K562 (cell line): ENCODE data around the gene PDE9A.

Source experiments
- ATF2 ChIP-seq: sonication (generic); formaldehyde crosslinking; IDR thresholded peaks from 2 replicates; pipeline ENCODE4 v1.8.1; 2022; ENCODE audit warnings: missing genetic modification reagents
- ATF3 ChIP-seq, 2 experiments: fragments of 450-650 bp in 1 of 2; sonication (generic) in 1 of 2; formaldehyde crosslinking in 1 of 2; IDR thresholded peaks in 1 of 2; conservative IDR thresholded peaks in 1 of 2; 2 replicates each; pipeline versions ENCODE4 v1.6.1 to v1.8.1; 2016 to 2023; ENCODE audit warnings: mild to moderate bottlenecking in 2 of 2, moderate library complexity in 2 of 2, inconsistent platforms in 1 of 2, missing genetic modification reagents in 1 of 2
- BRF2 ChIP-seq: IDR thresholded peaks from 3 replicates; pipeline ENCODE4 v1.6.1; 2011; ENCODE audit warnings: borderline replicate concordance, mild to moderate bottlenecking; ENCODE audit not compliant: insufficient read length, insufficient read depth
- CTCF ChIP-seq, 3 experiments: IDR thresholded peaks in 2 of 3; conservative IDR thresholded peaks in 1 of 3; 2 replicates each; pipeline ENCODE4 v1.5.1; 2011 to 2012; ENCODE audit warnings: low read length in 3 of 3, mild to moderate bottlenecking in 3 of 3, control low read depth in 2 of 3, improper control_type of control experiment in 1 of 3, inconsistent platforms in 1 of 3, low read depth in 1 of 3, mixed read lengths in 1 of 3, moderate library complexity in 1 of 3; ENCODE audit not compliant: insufficient read depth in 2 of 3
- E4F1 ChIP-seq: fragments of 250-450 bp; sonication (Bioruptor Pico); IDR thresholded peaks from 2 replicates; pipeline ENCODE4 v1.5.0; 2021; ENCODE audit warnings: mild to moderate bottlenecking, borderline replicate concordance
- MAFF ChIP-seq: IDR thresholded peaks from 2 replicates; pipeline ENCODE4 v1.6.1; 2012; ENCODE audit warnings: low read length, improper control_type of control experiment
- NRF1 ChIP-seq, 2 experiments: fragments of 450-650 bp; IDR thresholded peaks in 1 of 2; conservative IDR thresholded peaks in 1 of 2; 2 replicates each; pipeline ENCODE4 v1.6.1; 2014; ENCODE audit warnings: mild to moderate bottlenecking in 2 of 2
- RBBP5 ChIP-seq: fragments of 200-600 bp; sonication (generic); IDR thresholded peaks from 2 replicates; pipeline ENCODE4 v1.6.1; 2012; ENCODE audit warnings: borderline replicate concordance, mild to moderate bottlenecking, low read length, control low read depth, inconsistent platforms; ENCODE audit not compliant: insufficient read depth, poor library complexity, severe bottlenecking
- RBM15 ChIP-seq: fragments of 200-400 bp; formaldehyde crosslinking; IDR thresholded peaks from 2 replicates; pipeline ENCODE4 v1.6.1; 2018; ENCODE audit warnings: mild to moderate bottlenecking, low read length, moderate library complexity; ENCODE audit not compliant: insufficient read depth
- REST ChIP-seq, 2 experiments: fragments of 450-650 bp; formaldehyde crosslinking in 1 of 2; IDR thresholded peaks; 2 replicates each; pipeline versions ENCODE4 v1.4.0 to v1.6.1; 2014 to 2020; ENCODE audit warnings: mild to moderate bottlenecking in 2 of 2, borderline replicate concordance in 1 of 2, low read depth in 1 of 2
- ZHX1 ChIP-seq: fragments of 150-350 bp; conservative IDR thresholded peaks from 2 replicates; pipeline ENCODE4 v1.6.1; 2014; ENCODE audit warnings: low read length
- ZNF780A ChIP-seq: fragments of 250-450 bp; sonication (Bioruptor Pico); IDR thresholded peaks from 2 replicates; pipeline ENCODE4 v1.5.0; 2021; ENCODE audit warnings: mild to moderate bottlenecking

GRCh38 chr21:42764443-42764760, 111.0 kb downstream of the PDE9A start:
- no peak for TF ChIP-seq E4F1 (CRISPR knock-in tag)
- no peak for TF ChIP-seq MAFF
- TF ChIP-seq BRF2: no peak
- TF ChIP-seq RBM15: no peak
- TF ChIP-seq RBBP5: no peak
- no peak for TF ChIP-seq REST (IDR thresholded peaks at IDR 0.05; ENCODE audit: borderline replicate concordance)
- TF ChIP-seq REST (CRISPR knock-in tag; IDR thresholded peaks at IDR 0.05; ENCODE audit: low read depth): no peak
- no peak for TF ChIP-seq ZHX1
- TF ChIP-seq CTCF (IDR thresholded peaks at IDR 0.05 in 2 of 3, conservative IDR thresholded peaks at IDR 0.05 in 1 of 3; ENCODE audit: insufficient read depth in 2 of 3, low read depth in 1 of 3, low read length in 3 of 3): no peak
- TF ChIP-seq ATF2 (CRISPR knock-in tag): no peak
- no peak for TF ChIP-seq ZNF780A (CRISPR knock-in tag)
- no peak for TF ChIP-seq NRF1 (conservative IDR thresholded peaks at IDR 0.05 in 1 of 2, IDR thresholded peaks at IDR 0.05 in 1 of 2)
- TF ChIP-seq ATF3 (IDR thresholded peaks at IDR 0.05): no peak
- TF ChIP-seq ATF3 (CRISPR knock-in tag; conservative IDR thresholded peaks at IDR 0.05): no peak
